GF-D8 (cell line): Measurements from ENCODE around the gene TOMM34.

Experiments used
- DNase-seq: peaks from one replicate; lab custom pipeline; 2025; lab: John Stamatoyannopoulos, UW

Gene TOMM34

DNA sequence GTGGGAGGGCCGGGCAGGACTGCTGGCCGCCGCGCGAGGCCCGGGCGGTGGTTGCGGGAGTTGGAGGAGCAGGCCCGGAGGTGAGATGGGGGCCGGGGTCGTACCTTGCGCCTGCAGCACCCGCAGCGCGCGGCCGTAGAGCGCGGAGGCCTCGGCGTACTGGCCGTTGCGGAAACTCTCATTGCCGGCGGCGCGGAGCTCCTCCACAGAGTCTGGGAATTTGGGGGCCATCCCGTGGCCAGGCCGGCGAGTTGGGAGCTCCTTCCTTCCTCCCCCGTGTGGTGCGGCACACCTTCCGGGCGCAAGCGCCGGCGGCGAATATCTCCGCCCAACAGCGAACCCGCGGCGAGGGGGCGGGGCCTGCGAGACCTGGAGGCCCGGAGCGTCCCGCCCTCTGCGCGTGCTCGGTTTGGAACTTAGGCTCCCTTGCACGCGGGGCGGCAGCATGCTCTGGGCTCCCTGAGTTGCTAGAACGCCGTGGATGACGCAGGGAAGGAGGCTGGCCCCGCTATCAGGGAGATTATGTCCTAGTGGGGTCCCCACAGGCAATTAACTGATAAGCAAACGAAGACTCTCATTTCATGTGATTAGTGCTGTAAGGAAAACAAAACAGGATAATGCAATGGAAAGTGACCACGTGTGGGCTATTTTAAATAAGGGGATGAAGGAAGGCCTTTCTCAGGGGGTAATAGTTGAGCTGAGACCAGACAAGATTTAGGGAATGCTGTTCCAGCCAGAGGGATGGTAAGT lies at the start of gene TOMM34:
TOMM34 (minus strand) TSS at position 295 of the 750 bp plus-strand sequence; CDS start at position 231, 64 bp downstream.
- DNase-seq, result peak; percentile 89

DNA sequence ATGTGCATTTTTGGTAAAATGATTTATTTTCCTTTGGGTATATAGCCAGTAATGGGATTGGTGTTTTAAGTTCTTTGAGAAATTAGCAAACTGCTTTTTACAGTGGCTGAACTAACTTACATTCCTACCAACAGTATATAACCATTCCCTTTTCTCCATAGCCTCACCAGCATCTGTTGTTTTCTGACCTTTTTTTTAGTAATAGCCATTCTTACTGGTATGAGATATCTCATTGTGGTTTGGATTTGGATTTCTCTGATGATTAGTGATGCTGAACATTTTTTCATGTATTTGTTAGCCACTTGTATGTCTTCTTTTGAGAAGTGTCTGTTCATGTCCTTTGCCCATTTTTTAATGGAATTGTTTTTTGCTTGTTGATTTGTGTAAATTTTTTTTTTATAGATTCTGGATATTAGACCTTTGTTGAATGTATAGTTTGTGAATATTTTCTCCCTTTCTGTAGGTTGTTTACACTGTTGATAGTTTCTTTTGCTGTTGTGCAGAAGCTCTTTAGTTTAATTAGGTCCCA lies 48.4 kb upstream of the TOMM34 start:
- DNase-seq, result no peak

DNA sequence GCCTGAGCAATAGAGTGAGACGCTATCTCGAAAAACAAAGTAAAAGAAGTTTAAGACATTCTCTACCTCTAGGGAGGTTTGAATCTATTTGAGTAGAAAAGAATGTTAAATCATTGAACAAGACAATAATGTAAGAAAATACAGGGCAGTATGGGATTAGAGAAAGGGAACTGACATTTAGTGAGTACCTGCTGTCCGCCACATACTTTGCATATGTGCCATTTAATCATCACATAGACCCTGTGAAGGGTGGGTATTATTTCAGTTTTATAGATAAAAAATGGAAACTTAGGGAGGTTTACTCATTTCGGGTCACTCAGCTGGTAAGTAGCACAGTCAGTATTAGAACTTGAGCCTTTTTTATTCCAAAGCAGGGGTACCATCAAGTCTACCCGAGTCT lies 37.5 kb upstream of the TOMM34 start:
- DNase-seq, result no peak

- DNase-seq, result no peak
These were observed 37.0 kb upstream of the TOMM34 start for GRCh38 chr20:44997171-44997570.

DNA sequence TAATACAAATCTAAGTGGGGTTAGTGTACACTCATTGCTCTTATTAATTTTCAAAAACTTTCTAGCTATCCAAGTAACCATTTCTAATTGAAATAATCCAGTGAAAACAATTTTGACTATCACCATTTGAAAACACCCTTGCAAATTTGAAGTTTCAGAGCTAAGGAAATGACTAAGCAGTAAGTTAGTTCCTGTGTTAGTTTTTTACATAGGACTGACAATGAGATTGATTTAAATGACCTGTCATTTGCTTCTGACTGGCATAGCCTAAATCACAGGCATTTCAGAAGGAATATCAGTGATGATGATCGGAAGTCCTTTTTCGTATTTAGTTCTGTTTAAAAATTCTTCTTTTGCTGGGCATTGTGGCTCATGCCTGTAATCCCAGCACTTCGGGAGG lies 33.1 kb upstream of the TOMM34 start:
- DNase-seq, result peak; percentile 35

DNA sequence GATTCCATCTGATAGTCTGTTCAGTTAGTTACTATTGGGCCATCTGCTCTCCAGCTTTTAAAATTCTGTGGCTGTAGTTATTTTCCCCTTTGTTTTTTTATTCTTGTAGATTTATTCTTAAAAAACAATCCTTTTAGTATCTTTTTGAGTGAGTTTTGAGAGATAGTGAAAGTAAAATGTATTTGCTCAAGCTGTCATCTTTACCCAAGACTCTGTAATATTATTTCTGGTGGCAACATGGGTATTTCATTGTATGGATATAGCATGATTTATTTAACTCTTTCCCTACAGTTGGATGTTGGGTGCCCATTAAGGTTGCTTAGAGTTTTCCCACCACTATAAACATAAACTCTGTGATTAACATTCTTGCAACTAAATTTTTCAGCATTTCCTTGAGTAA lies 30.8 kb upstream of the TOMM34 start:
- no peak for DNase-seq

- peak; percentile 22 for DNase-seq
These were observed 30.2 kb upstream of the TOMM34 start for GRCh38 chr20:44990425-44990824.

GRCh38 chr20:44988631-44989171 lies 28.5 kb upstream of the TOMM34 start:
- DNase-seq, result no peak

DNA sequence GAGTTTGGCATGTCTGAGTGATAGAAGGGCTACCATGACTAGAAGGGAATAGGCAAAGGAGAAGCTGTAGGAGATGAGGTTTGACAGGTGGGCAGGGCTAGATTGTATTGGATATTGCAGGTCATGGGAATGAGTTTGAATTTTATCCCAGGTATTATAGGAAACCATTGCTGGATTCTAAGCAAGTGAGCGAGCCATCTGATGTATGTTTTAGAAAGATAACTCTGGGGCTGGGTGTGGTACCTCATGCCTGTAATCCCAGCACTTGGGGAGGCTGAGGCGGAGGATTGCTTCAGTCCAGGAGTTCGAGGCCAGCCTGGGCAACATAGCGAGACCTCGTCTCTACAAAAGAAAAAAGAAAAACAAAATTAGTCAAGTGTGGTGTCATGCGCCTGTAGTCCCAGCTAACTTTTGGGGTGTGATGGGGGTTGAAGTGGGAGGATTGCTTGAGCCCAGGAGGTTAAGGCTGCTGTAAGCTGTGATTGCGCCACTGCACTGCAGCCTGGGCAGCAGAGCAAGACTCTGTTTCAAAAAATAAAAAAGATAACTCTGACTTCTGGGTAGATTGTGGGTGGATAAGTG lies 23.0 kb upstream of the TOMM34 start:
- DNase-seq, result no peak

DNA sequence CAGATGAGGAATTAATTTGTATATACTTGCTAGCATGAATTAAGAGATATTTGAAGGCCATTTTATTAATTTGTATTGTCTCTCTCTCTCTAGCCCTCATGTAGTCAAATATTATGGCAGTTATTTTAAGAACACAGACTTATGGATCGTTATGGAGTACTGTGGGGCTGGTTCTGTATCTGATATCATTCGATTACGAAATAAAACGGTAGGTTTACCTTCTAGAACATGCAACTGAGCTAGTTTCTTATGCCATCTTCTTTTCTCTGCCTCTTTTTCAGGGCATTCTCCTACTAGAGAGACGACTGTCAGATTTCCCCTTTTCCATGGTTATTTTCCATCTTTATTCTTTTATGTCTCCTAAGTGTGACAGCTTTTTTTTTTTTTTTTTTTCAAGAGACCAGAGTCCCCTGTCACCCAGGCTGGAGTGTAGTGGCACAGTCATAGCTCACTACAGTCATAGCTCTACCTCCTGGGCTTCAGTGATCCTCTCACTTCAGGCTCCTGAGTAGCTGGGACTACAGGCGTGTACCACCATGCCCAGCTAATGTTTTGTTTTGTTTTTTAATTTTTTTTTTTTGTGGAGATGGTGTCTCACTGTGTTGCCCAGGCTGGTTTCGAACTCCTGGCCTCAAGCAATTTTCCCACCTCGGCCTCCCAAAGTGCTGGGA lies 21.7 kb upstream of the TOMM34 start:
- DNase-seq, result no peak

DNA sequence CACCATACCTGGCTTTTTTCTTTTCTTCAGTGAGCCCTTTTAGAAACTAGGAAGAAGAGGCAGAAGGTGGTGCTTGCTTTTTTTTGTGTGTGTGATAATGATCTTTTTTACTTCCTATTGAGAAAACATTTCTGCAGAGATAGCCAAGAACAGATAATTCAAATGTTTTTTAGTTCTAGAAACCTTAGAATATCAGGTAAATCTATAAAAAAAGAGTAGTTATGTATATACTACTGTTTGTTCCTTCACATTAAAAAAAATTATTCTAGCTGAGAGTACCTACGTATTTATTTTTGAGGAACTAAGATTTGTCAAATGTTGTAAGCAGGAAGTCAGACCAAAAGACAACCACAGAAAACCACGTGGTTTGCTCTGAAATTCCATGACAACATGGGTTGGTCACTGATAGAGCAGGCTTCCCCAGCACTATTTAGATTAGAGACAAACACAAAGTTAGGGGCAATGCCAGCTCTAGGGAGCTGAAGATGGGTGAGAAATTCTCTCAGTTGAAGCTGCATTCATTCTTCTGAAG lies 19.0 kb upstream of the TOMM34 start:
- peak; percentile 95 for DNase-seq

DNA sequence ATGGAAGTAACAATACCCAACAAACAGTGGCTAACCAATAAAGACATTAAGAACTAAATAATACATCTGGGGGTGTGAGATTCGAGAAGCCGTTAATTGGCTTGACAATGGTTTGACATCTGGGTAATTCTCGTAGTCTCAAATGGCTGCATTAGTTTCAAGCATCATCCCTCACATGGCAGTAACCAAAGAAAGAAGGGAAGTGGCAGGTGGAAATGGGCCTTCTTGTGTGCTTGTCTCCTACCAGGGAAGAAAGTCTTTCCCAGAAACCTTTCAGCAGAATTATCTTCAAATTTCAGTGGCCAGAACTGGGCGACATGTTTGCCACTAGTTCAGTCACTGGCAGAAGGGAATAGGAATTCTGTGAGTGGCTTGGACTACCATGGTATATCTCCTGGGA lies 16.5 kb upstream of the TOMM34 start:
- DNase-seq, result no peak

GRCh38 chr20:44973053-44973452 lies 12.9 kb upstream of the TOMM34 start:
- no peak for DNase-seq

DNA sequence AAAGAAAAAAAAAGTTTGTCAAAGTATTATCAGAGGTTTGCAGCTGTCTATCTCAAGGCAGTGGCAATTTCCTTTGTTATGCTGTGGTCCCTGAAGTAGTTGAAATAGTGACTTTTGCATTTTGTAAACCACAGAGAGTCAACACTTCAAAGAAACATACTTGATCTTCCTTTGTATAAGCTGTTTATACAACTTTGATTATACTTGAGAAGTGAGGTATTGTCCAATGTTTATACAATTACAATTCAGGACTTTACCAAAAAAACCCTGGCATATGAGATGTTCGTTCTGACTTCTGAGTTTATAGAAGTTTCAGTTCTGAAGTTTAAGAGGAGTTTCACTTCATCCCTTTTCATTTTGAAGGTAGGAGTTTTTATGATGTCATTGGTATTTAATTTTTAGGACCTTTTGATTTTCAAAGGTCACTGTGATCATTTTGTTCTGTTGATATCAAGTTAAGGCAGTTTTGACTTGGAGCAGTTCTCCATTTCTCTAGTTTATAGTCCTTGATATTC lies 10.1 kb upstream of the TOMM34 start:
- no peak for DNase-seq

DNA sequence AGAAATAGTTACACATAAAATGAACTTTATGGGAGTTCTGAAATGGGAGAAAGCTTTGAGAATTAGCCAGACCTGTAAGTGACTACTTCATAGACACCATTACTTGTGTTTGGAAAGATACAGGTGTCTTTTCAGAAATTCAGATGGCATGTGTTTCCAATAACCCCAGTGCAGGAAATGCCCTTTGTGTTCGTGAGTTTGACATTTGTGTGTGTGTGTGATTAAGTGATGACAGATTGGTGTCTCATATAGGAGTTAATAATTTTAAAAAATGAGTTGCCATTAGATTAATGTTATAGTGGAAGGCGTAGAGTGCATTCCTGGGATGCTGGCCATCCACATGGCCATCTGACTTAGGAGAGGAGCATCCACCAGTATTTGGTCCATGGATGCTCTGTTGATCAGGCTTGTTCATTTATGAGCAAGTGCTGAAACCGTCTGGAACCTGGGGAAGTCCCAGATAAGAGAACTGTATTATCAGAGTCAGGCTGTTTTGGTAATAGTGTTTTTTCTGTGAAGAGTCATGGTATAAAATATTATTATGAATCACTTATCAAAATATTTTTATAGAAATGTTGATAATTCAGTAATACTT lies 9.2 kb upstream of the TOMM34 start:
- no peak for DNase-seq

DNA sequence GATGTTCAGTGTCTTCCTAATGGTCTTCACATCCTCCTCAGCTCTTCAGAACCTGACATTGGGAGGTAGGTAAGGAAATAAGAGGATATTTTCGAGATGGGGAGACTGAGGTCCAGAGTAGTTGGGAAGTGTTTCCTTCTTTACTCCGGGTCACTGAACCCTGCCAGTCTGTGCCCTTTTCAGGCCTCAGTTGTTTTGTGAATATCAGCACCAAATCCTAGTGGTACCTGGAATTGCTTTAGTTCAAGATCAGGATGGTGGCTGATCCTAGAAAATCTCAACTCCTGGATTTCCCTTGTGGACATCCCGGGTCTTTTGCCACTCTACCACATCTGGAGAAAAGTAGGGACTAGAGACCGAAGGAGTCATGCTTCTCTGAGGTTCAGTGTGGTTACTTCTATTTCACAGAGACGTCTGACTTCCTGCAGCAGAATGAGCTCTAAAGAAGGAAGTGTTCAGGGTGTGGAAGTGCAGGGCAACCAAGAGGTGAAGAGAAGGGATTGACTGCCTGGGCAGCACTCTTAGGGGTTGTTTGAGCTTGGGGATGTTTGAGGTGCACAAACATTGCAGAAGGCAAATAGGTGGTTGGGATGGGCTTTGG lies 7.1 kb upstream of the TOMM34 start:
- peak; percentile 69 for DNase-seq

DNA sequence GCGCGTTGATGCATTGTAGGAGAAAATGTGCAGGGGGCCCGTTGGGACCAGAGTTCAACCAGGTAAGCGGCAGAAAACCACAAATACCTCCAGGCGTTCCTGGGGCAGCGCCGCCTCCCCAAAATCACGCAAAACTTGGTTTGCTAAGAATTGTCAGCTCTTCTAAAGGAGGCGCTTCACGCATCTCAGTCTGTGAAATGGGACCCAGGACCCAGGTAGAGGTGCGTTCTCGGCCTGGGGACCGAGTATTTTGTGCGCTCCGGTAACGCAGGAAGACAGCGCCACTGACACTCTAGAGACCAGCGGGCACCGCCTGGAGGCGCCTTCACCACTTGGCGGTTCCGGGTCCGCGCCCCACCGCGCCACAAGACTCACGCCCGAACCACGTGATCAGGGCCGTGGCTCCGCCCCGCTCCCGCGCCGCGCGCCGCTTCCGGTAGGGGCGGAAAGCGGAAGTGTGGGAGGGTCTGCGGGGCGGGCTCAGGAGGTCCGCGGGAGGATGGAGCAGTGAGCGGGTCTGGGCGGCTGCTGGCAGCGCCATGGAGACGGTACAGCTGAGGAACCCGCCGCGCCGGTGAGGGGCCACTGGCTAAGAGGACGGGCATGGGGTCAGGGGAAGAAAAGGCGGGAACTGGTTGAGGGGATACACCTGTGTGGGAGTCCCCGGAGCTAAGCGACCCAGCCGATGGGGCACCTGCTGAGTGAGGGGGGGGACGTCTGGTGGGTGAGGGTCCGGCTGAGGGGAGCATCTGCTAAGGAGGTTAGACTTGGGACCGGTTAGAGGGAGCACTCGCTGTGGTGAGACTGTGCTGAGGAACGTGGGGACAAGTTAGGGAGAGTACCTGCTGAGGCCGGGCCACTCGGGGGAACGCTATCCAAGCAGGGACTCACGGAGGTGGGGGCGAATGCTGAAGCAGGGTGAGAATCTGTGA lies 6.1 kb upstream of the TOMM34 start, which contains the start of gene STK4:
STK4 (plus strand) TSS at position 483 of the 932 bp plus-strand sequence; CDS start at position 540, 57 bp downstream.
- DNase-seq, result peak; percentile 82

- no peak for DNase-seq
These were observed 5.4 kb upstream of the TOMM34 start for GRCh38 chr20:44965651-44966029.

DNA sequence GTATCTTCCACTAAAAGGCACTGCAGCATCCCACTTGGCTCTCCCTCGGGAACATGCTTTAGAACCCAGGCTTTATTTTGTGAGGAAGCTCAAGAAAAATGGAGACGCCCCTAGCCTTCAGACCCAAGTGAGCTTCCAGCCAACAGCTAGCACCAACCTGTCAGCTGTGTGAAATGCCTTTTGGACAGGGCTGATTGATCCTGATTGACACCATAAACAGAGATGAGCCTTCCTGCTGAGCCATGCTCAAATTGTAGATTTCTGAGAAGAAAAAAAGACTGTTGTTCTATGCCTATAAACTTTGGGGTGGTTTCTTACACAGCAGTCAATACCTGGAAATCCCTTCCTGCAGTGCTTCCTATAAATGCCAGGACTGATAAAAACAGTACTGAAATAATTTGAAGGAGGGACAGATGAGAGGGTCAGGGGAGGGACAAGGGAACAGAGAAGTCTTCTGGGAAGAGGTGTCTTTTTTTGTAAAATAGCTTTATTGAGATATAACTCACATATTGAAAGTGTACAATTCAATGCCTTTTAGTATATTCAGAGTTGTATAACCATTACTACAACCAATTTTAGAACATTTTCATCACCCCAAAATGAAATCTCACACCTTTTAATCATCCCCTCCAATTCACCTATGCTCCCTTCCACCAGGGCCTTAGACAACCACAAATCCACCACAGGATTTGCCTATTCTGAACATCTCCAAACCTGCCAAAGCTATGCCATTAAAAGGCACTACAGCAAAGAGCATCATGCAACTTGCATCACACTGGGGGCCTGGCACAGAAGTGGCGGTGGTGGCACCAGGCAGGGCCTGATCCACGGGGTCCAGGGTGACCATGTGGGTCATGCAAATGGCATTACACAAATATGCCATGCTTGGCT lies 3.4 kb upstream of the TOMM34 start:
- no peak for DNase-seq
